ENCODE measurements around the gene KANSL1.

DNA sequence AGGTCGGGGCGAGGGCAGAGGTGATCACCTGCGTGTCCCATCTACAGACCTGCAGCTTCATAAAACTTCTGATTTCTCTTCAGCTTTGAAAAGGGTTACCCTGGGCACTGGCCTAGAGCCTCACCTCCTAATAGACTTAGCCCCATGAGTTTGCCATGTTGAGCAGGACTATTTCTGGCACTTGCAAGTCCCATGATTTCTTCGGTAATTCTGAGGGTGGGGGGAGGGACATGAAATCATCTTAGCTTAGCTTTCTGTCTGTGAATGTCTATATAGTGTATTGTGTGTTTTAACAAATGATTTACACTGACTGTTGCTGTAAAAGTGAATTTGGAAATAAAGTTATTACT is 165.3 kb downstream of the KANSL1 start:
- TF ChIP-seq POLR2A (IDR thresholded peaks at IDR 0.05) (no peak), POLR2AphosphoS5 (IDR thresholded peaks at IDR 0.05) (no peak), EP300 (IDR thresholded peaks at IDR 0.05) (no peak)
- TF ChIP-seq, protein P1, sequence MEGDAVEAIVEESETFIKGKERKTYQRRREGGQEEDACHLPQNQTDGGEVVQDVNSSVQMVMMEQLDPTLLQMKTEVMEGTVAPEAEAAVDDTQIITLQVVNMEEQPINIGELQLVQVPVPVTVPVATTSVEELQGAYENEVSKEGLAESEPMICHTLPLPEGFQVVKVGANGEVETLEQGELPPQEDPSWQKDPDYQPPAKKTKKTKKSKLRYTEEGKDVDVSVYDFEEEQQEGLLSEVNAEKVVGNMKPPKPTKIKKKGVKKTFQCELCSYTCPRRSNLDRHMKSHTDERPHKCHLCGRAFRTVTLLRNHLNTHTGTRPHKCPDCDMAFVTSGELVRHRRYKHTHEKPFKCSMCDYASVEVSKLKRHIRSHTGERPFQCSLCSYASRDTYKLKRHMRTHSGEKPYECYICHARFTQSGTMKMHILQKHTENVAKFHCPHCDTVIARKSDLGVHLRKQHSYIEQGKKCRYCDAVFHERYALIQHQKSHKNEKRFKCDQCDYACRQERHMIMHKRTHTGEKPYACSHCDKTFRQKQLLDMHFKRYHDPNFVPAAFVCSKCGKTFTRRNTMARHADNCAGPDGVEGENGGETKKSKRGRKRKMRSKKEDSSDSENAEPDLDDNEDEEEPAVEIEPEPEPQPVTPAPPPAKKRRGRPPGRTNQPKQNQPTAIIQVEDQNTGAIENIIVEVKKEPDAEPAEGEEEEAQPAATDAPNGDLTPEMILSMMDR (IDR thresholded peaks at IDR 0.05) = no peak

Data from gastroesophageal sphincter (tissue), 3 donors.